Stimulated activated CD8-positive, alpha-beta memory T cell treated with anti-CD3 and anti-CD28 coated beads, Interleukin-4, amount 100 ng/mL, for 1 hour (primary cell): ENCODE measurements around the gene SUOX.
"Not testable (repeated sequence)": the region's sequence is repeated elsewhere in the genome, so short reads cannot be mapped to it uniquely, and the experiment has no call there.

Experiments
- DNase-seq, 2 donors: peaks; one replicate each; pipeline ENCODE4 v3.0.0-alpha.2; 2020; ENCODE audit warnings: low read depth in 2 of 2, low spot score in 1 of 2

SUOX gene

DNA sequence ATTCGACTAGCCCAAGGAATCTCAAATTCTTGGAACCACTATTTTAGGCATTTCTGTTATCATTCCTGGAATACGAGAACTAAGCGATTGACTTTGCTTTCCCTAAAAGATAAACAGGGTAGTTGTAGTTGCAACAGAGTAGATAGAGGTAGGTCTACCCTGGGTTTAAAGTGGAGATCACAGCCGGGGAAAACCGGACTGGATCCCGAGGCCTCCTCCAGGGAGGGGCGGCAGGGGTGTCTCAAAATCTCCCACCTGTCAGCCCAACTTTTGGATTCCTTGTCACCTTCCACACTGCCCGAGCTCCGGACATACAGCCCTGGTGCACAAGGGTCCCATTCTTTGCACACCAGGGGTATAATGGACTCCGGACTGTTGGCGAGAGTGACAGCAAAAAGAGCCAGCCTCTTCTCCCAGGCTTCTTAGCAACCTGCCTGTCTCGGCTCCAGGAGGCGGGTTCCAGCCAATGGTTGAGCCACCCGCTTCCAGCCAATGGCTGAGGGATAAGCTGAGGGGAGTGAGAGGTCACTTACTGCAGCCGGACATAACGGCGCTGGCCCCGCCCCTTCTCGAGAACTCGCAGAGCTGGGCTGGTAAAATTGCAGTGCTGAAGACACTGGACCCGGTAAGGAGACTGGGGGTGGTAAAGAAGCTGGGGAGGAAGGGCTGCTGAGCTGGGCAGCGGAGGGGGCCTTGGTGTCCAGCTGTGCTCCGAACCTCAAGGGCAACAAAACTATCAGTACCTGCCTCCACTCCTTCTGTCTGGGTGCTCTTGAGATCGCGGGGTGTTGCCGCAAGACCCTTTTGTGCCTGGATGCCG, at the start of gene SUOX:
SUOX (plus strand) TSS at position 562 of the 820 bp plus-strand sequence. CDS start 4,946 bp downstream, outside the sequence.
- no peak for DNase-seq

DNA sequence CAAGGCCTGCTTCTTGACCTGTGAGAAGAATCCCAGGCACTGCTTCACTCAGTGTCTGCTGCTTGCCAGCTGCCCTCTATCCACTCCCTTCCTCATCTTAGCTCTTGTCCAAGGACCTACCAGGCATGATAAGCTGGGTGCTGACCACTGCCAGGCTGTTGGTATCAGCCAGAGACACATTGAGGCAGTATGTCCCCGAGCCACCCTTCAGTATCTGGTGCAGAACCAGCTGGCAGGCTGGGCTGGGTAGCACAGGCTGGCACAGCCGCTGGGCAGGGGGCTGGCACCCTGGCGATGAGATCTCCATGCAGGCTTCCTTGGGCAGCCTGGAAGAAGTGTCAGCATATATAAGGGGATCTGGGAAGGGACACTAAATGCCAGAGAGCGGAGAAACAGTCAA, 41.7 kb upstream of the SUOX start:
- no peak for DNase-seq

DNA sequence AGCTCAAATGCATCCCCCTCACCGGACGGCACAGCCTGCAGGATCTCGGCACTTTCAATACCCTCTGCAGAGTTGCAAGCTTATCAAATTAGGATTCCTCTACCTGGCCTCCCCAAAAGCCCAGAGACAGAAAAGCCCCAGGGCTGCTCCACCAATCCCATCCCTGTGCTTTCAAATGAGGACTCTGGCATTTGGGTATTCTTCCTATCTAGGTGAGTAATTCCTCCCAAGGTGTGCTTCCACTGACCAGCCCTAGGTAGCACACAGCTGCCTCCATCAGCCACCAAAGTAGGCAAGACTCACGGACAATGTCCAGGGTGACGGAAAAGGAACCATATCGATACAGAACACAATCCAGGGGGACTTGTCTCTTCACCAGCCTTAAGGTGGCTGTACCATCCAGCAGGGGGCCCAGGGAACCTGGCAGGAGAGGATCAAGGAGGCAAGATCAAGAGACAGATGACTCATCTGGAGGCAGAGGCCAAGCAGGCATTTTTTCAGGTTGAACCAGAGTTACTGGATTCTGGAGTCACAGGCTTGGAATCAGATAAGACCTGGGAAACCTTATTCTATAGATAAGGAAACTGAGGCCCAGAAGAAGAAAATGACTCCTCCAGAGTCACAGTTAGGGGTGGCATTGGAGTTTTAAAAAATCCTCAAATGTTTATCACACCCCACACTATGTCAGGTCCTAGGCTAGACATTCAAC, 41.1 kb upstream of the SUOX start:
- DNase-seq = no peak

DNA sequence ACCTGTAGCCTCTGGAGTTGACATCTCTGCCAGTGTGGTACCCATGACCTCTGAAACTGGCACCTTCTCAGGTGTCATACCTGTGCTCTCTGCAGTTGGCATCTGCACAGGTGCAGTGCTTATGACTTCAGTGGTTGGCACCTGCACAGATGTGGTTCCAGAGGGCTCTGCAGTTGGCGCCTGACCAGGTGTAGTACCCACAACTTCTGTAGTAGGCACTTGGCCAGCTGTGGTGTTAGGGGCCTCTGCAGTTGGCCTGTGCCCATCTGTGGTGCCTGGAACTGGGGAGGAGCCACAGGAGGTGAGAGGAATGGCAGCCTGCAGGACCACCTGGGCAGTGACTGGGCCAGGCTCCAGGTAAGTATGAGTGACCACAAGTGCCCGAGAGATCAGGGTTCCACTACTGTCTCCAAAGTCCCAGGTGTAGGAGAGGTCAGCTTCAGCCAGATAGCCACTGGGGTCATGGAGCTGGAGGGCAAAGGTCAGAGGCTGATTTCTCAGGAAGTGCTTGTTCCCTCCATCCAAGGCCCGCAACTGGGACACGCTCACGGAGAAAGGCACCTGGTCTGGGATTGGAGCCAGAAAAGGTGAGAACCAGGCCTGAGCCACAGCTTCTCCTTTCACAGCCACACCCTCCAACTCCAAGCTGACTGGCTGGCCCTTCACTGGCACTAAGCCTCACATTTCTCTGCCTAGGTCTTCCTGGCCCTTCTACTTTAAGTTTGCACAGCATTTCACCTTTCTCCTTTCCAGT, 39.8 kb upstream of the SUOX start:
- DNase-seq = no peak

DNA sequence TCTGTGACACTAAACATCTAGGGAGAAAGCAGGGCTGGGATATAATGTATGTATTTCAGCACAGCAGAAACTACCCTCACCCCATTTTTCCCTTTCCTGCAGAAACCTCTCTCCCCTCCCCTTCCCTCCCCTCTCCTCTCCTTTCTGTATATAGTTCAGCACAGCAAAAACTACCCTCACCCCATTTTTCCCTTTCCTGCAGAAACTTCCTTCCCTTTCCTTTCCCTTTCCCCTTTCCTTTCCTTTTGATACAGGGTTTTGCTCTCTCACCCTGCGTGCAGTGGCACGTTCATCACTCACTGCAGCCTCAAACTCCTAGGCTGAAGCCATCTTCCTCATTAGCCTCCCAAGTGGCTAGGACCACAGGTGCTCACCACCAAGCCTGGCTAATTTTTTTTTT, 33.3 kb upstream of the SUOX start:
- DNase-seq = no peak

DNA sequence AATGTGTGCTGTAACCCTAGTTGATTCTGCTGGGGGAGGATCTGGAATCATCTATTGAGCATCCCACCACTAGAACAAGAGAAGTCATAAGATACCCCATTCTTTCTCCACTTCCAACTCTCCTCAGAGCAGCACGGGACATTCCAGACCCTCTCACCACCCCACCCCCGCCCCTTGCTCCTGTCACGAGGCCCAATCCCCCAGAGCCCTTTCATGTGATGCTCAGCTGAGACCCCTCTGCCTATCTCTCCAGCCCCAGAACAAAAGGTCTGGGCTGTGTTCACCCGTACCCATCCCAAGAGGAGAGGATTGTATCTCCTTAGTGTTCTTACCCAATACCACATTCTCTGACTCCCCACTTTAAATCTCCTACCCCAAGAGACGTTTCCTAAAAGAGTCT, 31.8 kb upstream of the SUOX start:
- DNase-seq = no peak

DNA sequence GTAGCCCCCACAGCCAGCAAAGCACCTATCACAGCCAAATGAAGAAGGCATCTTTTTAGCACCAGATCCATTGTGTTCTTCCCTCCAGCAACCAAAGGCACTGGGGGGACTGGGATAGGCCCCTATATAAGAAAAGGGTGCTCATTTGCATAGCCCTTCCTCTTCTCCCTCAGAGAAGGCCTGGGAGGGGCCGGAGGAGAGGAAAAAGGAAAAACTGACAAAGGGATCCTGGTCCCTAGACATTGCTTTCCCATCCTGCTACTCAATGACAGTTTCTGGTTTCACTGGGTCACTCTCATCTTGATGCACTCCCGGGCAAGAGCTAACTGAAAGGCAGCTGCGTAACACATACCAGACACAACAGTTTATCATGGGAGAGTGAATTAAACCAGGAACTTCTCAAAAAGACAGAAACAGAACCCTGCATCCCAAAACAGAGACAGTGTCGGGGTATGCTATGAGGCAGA, 31.1 kb upstream of the SUOX start, which contains the start of gene PMEL:
PMEL (minus strand) TSS at position 102 of the 467 bp plus-strand sequence; CDS start at position 71, 31 bp downstream.
- no peak for DNase-seq

DNA sequence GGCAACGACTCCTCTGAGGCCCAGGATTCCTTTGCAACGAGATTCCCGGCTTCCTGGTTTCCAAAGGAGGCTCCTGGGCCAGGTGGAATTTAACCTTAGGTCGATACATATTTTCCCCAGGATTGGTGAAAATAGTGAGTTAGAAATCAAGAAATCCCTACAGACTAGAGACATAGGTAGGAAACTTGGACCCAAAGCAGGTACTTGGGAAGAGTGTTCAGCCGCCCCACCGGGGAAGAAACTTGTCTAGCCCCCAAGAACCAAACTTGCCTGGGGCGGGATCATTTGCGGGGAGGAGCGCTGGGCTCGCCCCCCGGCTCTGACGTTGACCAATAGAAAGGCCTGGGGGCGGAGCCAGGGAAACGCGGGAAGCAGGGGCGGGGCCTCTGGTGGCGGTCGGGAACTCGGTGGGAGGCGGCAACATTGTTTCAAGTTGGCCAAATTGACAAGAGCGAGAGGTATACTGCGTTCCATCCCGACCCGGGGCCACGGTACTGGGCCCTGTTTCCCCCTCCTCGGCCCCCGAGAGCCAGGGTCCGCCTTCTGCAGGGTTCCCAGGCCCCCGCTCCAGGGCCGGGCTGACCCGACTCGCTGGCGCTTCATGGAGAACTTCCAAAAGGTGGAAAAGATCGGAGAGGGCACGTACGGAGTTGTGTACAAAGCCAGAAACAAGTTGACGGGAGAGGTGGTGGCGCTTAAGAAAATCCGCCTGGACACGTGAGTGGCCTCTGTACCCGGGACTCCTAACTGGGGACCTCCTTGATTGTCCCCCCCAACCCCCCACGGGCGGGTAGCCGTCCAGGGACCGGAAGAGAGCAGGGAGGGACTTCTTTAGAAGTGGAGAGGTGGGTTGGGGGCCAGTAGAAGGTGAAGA, 30.4 kb upstream of the SUOX start, which contains the start of gene CDK2:
CDK2 (plus strand) TSS at position 423 of the 874 bp plus-strand sequence; CDS start at position 602, 179 bp downstream.
- DNase-seq = peak; percentile 80 to 81

DNA sequence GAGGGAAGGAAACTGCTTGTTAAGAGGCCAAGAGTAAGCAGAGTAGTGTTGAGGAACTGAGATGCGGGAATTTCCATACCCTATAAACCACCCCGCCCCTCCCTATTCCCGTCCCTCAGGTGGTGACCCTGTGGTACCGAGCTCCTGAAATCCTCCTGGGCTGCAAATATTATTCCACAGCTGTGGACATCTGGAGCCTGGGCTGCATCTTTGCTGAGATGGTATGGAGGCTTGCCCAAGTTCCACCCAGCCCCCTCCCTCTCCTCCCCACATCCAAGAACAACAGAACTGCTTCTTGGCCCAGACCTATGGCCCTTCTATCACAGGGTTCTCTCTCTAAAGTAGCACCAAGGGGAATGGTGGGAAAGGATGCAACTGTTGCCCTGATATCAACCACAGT, 27.7 kb upstream of the SUOX start:
- DNase-seq = no peak

DNA sequence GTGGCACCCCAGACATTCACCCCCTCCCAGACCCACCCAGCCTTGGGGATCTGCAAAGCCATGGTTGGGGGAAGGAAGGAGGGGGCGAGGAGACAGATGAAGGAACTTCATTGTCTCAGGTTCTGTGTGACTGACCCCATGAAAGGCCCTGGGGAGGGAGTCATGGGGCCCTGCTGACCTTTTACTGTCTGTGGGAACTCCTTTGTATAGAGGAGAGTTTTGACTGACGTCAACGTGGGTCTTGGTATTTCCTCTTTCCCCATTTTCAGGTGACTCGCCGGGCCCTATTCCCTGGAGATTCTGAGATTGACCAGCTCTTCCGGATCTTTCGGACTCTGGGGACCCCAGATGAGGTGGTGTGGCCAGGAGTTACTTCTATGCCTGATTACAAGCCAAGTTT, 26.3 kb upstream of the SUOX start:
- no peak for DNase-seq

DNA sequence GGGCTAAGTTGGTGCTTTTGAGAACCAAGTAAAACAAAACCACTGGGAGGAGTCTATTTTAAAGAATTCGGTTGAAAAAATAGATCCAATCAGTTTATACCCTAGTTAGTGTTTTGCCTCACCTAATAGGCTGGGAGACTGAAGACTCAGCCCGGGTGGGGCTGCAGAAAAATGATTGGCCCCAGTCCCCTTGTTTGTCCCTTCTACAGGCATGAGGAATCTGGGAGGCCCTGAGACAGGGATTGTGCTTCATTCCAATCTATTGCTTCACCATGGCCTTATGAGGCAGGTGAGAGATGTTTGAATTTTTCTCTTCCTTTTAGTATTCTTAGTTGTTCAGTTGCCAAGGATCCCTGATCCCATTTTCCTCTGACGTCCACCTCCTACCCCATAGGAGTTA, 25.0 kb upstream of the SUOX start:
- DNase-seq = no peak

DNA sequence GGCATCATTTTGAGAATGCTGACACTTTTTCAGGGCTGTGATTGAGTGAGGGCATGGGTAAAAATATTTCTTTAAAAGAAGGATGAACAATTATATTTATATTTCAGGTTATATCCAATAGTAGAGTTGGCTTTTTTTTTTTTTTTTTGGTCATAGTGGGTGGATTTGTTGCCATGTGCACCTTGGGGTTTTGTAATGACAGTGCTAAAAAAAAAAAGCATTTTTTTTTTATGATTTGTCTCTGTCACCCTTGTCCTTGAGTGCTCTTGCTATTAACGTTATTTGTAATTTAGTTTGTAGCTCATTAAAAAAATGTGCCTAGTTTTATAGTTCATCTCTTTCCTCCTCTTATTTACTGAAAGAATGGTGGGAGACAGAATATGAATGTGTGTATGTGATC, 24.6 kb upstream of the SUOX start:
- no peak for DNase-seq

DNA sequence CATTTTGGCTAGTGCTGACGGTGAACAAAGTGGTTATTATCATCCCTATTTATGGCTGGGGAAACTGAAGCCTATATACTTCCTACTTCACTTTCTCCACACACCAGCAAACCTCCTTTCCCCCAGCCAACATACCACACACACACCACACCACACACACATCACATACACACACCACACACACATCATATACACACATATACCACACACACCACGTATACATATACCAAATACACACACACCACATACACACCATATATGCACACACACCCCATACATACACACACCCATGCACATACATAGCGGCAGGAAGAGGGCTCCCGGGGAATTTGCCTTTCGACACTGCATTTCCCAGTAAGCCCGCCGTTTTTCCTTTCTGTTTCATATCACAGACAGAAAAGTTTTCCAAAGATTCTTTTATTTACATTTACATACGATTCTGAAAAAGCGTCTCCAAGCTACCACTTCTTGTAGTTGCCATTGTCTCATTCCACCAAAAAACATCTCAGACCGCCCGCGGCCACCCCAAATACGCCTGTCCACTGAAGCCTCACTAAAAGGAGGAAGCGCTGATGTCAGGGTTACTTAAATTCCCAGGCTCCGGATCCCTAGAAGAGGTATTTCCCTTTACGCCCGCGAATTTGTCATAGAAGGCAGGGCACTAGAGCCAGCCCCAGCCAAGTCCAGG, 24.0 kb upstream of the SUOX start:
- no peak for DNase-seq

DNA sequence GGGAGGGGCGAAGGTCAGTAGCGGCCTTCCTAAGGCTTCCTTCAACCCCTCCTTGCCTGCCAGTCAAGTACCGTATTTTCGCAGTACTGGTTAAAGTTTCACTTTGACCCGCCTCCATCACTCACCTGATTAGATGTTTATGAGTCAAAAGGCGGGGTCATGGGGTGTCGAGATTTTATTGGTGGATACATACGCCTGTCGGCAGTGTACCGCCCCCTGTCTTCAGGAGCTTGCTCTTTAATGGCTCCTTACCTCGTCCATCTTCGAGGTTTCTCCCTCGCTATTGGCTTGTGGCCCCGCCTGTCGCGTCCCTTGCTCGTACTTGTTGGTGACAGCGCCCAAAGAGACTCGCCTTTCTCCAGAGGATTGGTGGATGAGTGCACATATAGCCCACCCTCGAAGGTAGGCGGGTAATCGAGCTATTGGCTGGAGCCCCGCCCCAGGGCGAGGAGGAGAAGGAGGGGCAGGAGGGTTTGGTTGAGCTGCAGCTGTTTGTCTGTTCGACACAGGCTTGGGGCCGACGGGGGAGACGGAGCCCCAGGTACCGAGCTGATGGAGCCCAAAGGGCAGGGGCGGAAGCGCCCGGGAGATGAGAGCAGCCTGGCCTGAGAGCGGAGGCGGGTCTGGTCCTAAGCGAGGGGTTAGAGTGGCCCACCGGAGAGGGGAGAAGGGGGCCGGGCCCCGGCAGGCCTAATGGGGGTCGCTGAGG, 23.3 kb upstream of the SUOX start, which contains the start of gene RAB5B:
RAB5B (plus strand) TSS at position 480 of the 709 bp plus-strand sequence. CDS start 12,883 bp downstream, outside the sequence.
- DNase-seq = peak; percentile 87 to 96

DNA sequence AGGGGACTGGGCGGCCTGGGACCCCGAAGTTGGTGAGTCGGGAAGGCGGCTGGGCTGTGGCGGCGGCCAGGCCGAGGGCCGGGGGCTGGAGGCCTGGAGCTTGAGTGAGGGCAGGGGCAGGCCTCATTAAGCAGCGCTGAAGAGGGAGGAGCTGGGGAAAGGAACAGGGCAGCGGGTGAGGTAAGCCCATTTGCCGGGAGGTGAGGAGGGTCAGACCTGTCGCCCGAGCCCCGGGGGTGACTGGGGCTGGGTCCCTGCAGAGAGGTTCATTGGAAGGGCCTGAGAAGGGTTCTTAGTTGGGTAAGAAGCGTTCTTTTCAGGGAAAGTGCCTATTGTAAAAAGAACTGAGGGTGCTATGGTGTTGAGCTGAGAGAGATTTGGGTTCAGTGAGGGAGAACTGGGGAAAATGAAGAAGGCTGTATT, 22.8 kb upstream of the SUOX start:
- no peak for DNase-seq

DNA sequence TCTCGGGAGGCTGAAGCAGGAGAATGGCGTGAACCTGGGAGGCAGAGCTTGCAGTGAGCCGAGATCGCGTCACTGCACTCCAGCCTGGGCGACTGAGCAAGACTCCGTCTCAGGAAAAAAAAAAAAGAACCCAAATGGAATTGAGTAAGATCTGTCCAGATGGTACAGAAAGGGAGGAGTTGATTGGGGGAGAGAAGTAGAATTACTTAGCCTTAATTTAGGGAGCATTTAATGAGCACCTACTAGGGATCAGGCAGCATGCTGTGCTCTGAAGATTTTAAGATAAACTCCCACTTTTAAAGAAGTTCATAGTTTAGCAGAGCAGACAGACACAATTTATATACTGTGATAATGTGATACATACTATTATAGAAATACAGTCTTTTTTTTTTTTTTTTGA, 18.7 kb upstream of the SUOX start:
- DNase-seq = no peak

DNA sequence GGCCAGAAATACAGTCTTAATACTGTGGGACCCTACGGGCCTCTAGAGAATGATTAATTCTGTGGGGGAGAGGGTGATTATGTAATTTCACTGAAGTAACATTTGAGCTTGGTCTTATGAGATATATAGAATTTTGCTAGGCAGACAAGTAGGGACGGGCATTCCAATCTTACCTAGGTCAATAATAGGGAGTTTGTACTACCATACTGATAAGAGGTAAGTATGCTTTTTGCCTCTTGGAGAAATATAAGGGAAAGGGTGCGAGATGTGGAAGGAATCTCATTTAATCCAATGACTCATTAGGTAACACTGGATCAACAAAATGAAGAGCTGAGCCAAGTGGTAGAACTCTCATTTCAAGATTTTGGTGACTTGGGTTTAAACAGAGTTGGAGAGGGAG, 18.0 kb upstream of the SUOX start:
- no peak for DNase-seq

DNA sequence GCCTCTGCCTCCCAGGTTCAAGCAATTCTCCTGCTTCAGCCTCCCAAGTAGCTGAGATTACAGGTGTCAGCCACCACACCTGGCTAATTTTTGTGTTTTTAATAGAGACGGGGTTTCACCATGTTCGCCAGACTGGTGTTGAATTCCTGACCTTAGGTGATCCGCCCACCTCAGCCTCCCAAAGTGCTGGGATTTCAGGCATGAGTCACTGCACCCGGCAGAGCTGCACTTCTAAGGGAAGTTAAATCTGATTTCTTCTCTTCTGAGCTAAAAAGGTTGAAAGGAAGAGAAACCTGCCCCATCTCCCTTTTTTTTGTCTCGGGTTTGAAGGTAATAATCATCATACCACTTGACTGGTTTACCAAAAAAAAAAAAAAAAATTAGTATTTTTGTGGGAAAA, 15.2 kb upstream of the SUOX start:
- not testable (repeated sequence) for DNase-seq

DNA sequence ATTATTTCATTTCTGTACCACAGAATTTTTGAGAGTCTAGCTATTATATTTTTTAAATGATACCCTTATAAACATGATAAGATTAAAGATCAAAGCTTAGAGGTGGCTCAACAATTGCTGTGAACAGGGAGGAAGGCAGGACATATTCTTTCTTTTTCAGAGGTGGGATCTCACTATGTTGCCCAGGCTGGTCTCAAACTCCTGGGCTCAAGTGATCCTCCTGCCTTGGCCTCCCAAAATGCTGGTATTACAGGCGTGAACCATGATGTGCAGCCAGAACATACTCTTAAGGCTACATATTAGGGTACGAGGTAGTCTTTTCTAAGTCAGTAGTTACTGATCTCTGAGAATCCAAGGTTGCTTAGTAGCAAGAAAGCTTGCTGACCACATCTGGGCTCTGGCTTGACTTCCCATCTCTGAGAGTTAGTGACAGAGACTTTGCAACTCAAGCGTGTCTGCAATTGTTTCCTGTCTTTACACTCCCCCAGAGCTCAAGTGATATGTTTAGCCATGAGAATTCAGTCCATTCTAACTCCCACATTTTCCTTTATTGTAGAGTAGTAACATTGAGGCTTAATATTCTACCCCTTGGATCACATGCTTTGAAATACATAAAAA, 14.6 kb upstream of the SUOX start:
- no peak for DNase-seq
